NCI-H2107 treated with DMSO at 0.1 percent for 48 hours (cell line): ENCODE measurements around the gene C21orf58.
"Not testable (repeated sequence)": the region's sequence is repeated elsewhere in the genome, so short reads cannot be mapped to it uniquely, and the experiment has no call there.

Experiments used
- DNase-seq: peaks from one replicate; lab custom pipeline; 2025; ENCODE audit not compliant: unreplicated experiment; lab: John Stamatoyannopoulos, UW

The C21orf58 gene

DNA sequence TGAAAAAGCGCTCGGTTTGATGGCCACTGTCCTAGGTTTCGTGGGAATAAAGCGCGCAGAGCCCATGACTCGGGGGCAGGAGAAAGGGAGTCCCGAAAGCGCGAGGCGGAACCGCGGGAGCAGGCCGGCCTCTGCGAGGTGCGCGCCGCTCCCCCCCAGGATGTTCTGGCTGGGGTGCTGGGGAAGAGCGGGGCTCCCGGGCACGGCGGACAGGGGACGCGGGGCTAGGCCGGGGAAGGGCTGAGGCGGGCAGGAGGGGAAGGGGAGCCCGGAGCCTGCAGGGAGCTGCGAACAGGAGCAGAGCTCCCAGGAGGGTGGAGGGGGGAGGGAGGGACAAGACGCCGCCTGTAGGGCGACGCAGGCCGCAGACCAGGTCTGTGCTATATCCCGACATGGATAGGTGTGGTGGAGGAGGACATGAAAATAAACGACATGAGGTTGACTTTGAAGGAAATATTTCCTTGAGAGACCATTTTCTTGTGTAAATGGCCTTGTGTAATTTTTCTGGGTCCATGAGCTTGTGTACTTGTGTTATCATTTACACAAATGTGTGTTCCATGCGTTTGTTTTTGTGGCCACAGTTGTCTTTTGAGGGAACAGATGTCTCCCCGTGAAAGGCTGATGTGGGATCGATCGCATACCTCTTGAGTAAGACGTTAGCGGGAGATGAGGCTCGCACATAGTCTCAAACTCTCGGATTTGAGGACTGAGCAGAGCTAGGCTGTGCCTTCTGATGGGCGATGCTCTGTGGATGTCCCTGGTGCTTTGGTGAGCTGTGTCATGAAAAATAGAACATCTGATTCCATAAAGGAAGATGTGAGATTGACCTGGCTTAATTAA, 1.6 kb upstream of the C21orf58 start:
- peak; percentile 38 for DNase-seq

GRCh38 chr21:46324390-46325072, 861 bp upstream of the C21orf58 start:
- DNase-seq = peak; percentile 52

DNA sequence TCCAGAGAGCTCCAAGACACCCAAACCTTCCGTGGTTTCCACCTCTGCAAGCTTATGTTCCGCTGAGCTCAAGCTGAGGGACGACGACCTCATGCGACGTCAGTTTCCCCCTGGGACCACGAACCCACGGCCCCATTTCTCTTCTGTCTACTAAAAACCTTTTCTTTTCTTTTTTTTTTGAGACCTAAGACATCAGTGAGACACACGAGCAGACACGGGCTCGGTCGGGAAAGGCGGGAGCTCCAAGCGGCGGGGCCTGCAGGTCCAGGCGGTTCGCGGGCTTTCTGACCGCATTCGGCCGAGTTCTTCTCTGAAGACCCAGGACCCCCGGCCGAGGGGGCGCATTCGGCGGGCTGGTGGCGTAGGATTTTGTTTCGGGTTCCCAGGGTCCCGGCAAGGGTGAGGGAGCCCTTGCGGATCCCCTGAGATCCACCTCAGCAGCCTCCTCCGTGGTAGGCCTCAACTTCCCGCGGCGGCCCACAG, 402 bp downstream of the C21orf58 start:
- no peak for DNase-seq

DNA sequence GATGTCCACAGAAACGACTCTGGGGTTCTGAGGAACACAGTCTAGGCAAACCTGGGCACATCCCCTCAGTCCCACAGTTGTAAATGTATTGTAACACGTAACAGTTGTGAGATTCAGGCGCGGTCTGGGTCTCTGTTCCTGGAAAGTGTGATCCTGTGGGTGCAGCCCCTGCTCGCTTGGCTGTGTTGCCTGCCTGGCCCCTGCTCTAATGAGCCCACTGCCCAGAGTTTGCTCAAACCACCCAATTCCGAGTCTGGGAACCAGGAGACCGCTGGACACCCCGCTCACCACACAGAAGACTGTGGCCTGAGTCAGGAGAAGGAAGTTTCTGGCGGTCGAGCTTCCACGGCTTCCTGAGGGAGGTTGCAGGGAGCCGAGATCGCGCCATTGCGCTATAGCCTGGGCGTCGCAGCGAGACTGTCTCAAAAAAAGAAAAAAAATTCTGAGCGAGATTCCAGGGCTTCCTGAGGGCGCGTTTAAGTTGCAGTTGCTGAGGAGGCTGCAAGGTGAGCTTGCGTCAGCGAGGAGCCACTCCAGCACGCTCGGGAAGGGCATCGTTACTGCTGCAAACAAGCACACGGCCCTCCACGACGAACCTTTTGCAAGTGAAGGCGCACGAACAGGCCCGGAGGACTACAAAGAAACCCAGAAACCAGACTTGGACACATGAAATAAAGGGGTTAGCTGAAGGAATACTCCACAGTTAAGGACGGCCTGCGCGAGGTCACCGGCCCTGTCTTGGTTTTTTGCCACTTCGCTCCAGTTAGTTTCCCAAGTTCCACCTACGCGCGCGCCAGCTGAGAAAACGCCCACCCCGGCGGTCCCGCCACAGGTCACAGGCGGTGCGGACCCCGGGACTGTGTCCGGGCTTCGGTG, 1.1 kb downstream of the C21orf58 start:
- no peak for DNase-seq

GRCh38 chr21:46320331-46320801, 3.3 kb downstream of the C21orf58 start:
- DNase-seq = no peak

DNA sequence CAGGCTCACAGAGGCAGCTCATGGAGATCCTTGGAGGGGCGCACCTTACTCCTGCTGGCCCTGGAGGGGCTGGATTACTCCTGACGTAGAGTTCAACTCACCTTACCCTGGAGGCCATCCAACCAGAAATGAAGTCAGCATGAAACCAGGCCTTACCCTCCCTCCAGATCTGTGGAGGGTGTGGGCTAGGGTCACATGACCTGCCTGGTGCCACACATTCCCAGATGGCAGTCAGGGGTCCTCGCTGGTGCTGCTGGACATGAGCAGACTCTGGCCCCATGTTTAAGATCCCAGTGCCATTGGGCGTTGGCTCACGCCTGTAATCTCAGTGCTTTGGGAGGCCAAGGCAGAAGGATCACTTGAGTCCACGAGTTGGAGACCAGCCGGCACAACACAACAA, 4.5 kb downstream of the C21orf58 start:
- DNase-seq = no peak

GRCh38 chr21:46318464-46318845, 5.2 kb downstream of the C21orf58 start:
- DNase-seq = no peak

DNA sequence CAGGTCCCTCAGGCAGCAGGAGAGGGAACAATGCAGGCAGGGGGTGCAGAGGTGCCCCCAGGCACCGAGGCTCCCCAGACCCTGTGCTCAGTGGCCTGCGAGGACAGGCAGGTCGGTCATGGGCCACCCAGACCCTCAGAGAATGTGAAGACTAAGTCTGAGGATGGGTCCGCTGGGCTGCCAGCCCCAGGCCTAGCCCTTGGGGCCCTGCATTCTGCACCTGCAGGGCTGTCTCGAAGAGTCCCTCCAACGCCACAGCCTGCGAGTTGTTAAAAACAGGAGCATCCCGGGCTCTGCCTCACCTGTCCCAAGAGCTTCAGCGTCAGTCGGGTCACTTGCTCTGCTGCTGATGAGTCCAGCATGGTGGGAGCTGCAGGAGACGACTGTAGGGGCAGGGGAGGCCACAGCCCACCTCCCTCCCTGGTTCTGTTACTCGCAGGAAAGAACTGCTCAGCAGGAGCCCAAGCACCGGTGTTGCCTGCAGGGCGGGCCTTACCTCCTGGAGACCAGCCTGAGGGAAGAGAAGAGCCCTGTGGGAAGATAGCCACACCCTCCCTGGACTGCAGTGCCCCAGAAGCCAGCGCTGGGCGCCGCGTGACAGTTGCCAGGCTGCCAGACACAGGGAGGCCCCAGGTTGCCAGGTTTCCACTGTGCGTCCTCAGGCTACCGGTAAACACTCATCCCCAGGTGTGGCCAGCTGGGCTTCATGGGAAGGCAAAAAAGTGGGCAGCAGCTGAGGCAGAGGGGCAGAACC, 5.8 kb downstream of the C21orf58 start:
- peak; percentile 81 for DNase-seq

DNA sequence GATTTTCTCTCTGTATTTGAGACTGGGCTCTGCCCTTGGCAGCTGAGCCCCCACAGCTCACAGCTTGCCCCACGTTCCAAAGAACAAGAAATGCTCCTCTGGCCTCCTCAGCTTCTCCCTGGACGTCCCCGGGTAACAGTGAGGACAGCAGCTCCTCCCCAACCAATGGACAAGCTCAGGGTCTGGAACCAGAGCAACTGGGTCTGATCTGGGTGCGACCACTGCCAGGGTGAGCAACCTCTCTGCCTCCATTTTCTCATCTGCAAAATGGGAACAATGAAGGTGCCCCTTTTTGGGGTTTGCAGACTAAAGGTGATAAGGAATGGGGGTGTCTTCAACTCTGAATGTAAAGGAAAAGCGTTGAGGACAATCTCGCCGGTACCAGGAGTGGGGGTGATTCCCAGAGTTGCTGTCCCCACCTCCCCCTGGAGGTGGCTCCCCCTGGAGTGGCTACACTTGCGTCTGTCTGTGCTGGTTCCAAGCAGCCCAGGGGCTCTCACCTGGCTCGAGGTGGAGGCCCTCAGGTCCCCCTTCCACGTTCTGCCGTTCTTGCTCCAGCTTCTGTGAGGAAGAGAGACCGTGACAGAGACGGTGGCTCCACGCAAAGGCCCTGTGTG, 6.9 kb downstream of the C21orf58 start:
- no peak for DNase-seq

DNA sequence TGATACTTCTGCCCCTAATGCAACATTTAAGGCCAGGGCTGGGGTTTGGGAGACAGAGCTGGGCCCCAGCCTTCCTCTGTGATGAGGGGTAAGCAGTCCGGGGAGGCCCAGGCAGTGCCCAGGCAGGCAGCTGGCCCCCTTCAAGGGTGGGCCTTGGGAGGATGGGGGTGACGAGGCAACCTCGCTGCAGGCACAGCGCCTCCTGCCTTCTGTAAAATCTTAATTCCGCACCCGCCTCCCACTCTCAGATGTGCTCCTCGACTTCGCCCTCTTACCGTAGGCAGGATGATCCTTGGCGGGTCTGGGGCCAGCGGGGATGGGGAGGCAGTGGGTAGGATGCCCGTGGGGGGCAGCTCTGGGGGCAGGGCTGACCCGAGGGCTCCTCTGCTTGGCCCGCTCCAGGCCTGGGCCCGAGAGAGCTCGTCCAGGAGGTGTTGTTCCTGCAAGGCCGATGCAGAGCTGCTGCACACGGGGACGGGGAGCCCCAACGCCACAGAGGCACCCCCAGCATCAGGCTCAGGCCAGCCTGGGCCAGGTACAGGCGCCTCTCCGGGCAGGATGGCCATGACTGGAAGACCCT, 9.1 kb downstream of the C21orf58 start:
- DNase-seq = no peak

DNA sequence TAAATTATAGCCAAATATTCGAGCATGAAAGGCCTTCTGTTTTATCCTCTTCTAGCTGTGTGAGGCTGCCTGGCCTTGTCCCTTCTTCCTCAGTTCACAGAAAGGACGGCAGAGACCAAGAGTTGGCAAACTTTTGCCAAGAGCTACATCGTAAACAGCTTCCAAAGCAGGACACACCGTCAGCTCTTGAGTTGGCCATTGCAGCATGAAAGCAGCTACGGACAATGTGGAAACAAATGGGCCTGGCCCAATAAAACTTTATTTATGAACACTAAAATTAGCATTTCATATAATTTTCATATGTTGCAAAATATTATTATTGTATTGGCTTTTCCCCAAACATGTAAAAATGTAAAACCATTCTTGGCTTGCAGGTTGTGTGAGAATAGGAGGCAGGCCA, 10.7 kb downstream of the C21orf58 start:
- no peak for DNase-seq

- no peak for DNase-seq
These were observed 12.1 kb downstream of the C21orf58 start for GRCh38 chr21:46311568-46311967.

- DNase-seq = not testable (repeated sequence)
These were observed 13.4 kb downstream of the C21orf58 start for GRCh38 chr21:46310260-46310659.

GRCh38 chr21:46308431-46308830, 15.2 kb downstream of the C21orf58 start:
- no peak for DNase-seq

- DNase-seq = no peak
These were observed 16.0 kb downstream of the C21orf58 start for GRCh38 chr21:46307625-46308024.

GRCh38 chr21:46304955-46305354, 18.7 kb downstream of the C21orf58 start:
- DNase-seq = no peak

GRCh38 chr21:46304437-46304836, 19.2 kb downstream of the C21orf58 start:
- no peak for DNase-seq

GRCh38 chr21:46301759-46302158, 21.9 kb downstream of the C21orf58 start:
- DNase-seq = no peak

- DNase-seq = no peak
These were observed 24.5 kb downstream of the C21orf58 start for GRCh38 chr21:46299167-46299566.
